ENCODE data around the gene LAGE3.

The LAGE3 gene

GRCh38 chrX:154441984-154442707, 36.9 kb downstream of the LAGE3 start:
- H3K9ac ChIP-seq (ENCODE audit: low read length) = no peak overlapping the region
- peaks cover 35% of the 10 kb centered on the region; the same call in 1 of the 2 replicates for H3K9me3 ChIP-seq (ENCODE audit: control insufficient read depth, insufficient read depth, low read depth, low read length)

GRCh38 chrX:154441564-154441963, 37.5 kb downstream of the LAGE3 start:
- Histone ChIP-seq H3K9ac (ENCODE audit: low read length) (no peak overlapping the region), H3K27ac (ENCODE audit: low read depth, low read length) (no peak overlapping the region), H3K27me3 (ENCODE audit: control insufficient read depth, insufficient read depth, low read length) (no peaks in the 10 kb centered on the region), H3K9me3 (ENCODE audit: control insufficient read depth, insufficient read depth, low read depth, low read length) (peaks cover 31% of the 10 kb centered on the region; the same call in 1 of the 2 replicates), H3K36me3 (ENCODE audit: control insufficient read depth, insufficient read depth, low read length) (peaks cover 48% of the 10 kb centered on the region), H3K4me3 (ENCODE audit: low read depth, low read length) (no peak overlapping the region), H3K4me1 (ENCODE audit: control insufficient read depth, insufficient read depth, low read length) (peaks cover 16% of the 10 kb centered on the region; the same call in 1 of the 2 replicates)

More at GRCh38 chrX:154441984-154442707, 36.9 kb downstream of the LAGE3 start:
- Histone ChIP-seq H3K4me3 (ENCODE audit: low read depth, low read length) (no peak overlapping the region), H3K27ac (ENCODE audit: low read depth, low read length) (no peak overlapping the region), H3K4me1 (ENCODE audit: control insufficient read depth, insufficient read depth, low read length) (peaks cover 16% of the 10 kb centered on the region; the same call in 1 of the 2 replicates), H3K27me3 (ENCODE audit: control insufficient read depth, insufficient read depth, low read length) (no peaks in the 10 kb centered on the region), H3K36me3 (ENCODE audit: control insufficient read depth, insufficient read depth, low read length) (peaks cover 53% of the 10 kb centered on the region)

GRCh38 chrX:154440623-154441357, 38.3 kb downstream of the LAGE3 start:
- H3K36me3 ChIP-seq (ENCODE audit: control insufficient read depth, insufficient read depth, low read length) = peaks cover 44% of the 10 kb centered on the region
- H3K4me1 ChIP-seq (ENCODE audit: control insufficient read depth, insufficient read depth, low read length) = peaks cover 20% of the 10 kb centered on the region; the same call in 1 of the 2 replicates
- H3K27me3 ChIP-seq (ENCODE audit: control insufficient read depth, insufficient read depth, low read length) = no peaks in the 10 kb centered on the region
- H3K9ac ChIP-seq (ENCODE audit: low read length) = no peak overlapping the region
- H3K4me3 ChIP-seq (ENCODE audit: low read depth, low read length) = no peak overlapping the region
- peaks cover 31% of the 10 kb centered on the region; the same call in 1 of the 2 replicates for H3K9me3 ChIP-seq (ENCODE audit: control insufficient read depth, insufficient read depth, low read depth, low read length)
- no peak overlapping the region for H3K27ac ChIP-seq (ENCODE audit: low read depth, low read length)

GRCh38 chrX:154439841-154440240, 39.2 kb downstream of the LAGE3 start:
- H3K27ac ChIP-seq (ENCODE audit: low read depth, low read length) = no peak overlapping the region
- peaks cover 28% of the 10 kb centered on the region; the same call in 1 of the 2 replicates for H3K9me3 ChIP-seq (ENCODE audit: control insufficient read depth, insufficient read depth, low read depth, low read length)
- no peaks in the 10 kb centered on the region for H3K27me3 ChIP-seq (ENCODE audit: control insufficient read depth, insufficient read depth, low read length)
- H3K4me1 ChIP-seq (ENCODE audit: control insufficient read depth, insufficient read depth, low read length) = peaks cover 20% of the 10 kb centered on the region; the same call in 1 of the 2 replicates
- H3K36me3 ChIP-seq (ENCODE audit: control insufficient read depth, insufficient read depth, low read length) = peaks cover 39% of the 10 kb centered on the region
- H3K4me3 ChIP-seq (ENCODE audit: low read depth, low read length) = no peak overlapping the region
- no peak overlapping the region for H3K9ac ChIP-seq (ENCODE audit: low read length)

- H3K9ac ChIP-seq (ENCODE audit: low read length) = peak overlapping the region; percentile 52
- H3K27me3 ChIP-seq (ENCODE audit: control insufficient read depth, insufficient read depth, low read length) = no peaks in the 10 kb centered on the region
- peak overlapping the region; percentile 75 for H3K4me3 ChIP-seq (ENCODE audit: low read depth, low read length)
- H3K27ac ChIP-seq (ENCODE audit: low read depth, low read length) = no peak overlapping the region
- peaks cover 53% of the 10 kb centered on the region for H3K36me3 ChIP-seq (ENCODE audit: control insufficient read depth, insufficient read depth, low read length)
- H3K9me3 ChIP-seq (ENCODE audit: control insufficient read depth, insufficient read depth, low read depth, low read length) = peaks cover 32% of the 10 kb centered on the region; the same call in 1 of the 2 replicates
- H3K4me1 ChIP-seq (ENCODE audit: control insufficient read depth, insufficient read depth, low read length) = peaks cover 20% of the 10 kb centered on the region; the same call in 1 of the 2 replicates
Measured at GRCh38 chrX:154437971-154438893, 40.8 kb downstream of the LAGE3 start.

- peaks cover 57% of the 10 kb centered on the region for H3K36me3 ChIP-seq (ENCODE audit: control insufficient read depth, insufficient read depth, low read length)
- H3K4me3 ChIP-seq (ENCODE audit: low read depth, low read length) = peak within 1 kb of the TSS; percentile 75
- H3K9ac ChIP-seq (ENCODE audit: low read length) = peak within 1 kb of the TSS; percentile 86
- H3K4me1 ChIP-seq (ENCODE audit: control insufficient read depth, insufficient read depth, low read length) = peaks cover 17% of the 10 kb centered on the region; the same call in 1 of the 2 replicates
- H3K9me3 ChIP-seq (ENCODE audit: control insufficient read depth, insufficient read depth, low read depth, low read length) = peaks cover 36% of the 10 kb centered on the region; the same call in 1 of the 2 replicates
- peak within 1 kb of the TSS; percentile 89; the same call in 1 of the 2 replicates for H3K27ac ChIP-seq (ENCODE audit: low read depth, low read length)
- H3K27me3 ChIP-seq (ENCODE audit: control insufficient read depth, insufficient read depth, low read length) = no peaks in the 10 kb centered on the region
Measured at GRCh38 chrX:154436983-154437752, 41.9 kb downstream of the LAGE3 start, which contains the start of gene GDI1. GDI1 (plus strand) TSS chrX:154437154; CDS start chrX:154437255, 101 bp downstream.

- peak overlapping the region; percentile 89; the same call in 1 of the 2 replicates for H3K27ac ChIP-seq (ENCODE audit: low read depth, low read length)
- no peaks in the 10 kb centered on the region for H3K27me3 ChIP-seq (ENCODE audit: control insufficient read depth, insufficient read depth, low read length)
- peaks cover 35% of the 10 kb centered on the region; the same call in 1 of the 2 replicates for H3K9me3 ChIP-seq (ENCODE audit: control insufficient read depth, insufficient read depth, low read depth, low read length)
- peaks cover 57% of the 10 kb centered on the region for H3K36me3 ChIP-seq (ENCODE audit: control insufficient read depth, insufficient read depth, low read length)
- H3K4me3 ChIP-seq (ENCODE audit: low read depth, low read length) = peak overlapping the region; percentile 75
- H3K9ac ChIP-seq (ENCODE audit: low read length) = peak overlapping the region; percentile 86
- H3K4me1 ChIP-seq (ENCODE audit: control insufficient read depth, insufficient read depth, low read length) = peaks cover 19% of the 10 kb centered on the region; the same call in 1 of the 2 replicates
Measured at GRCh38 chrX:154436374-154436982, 42.6 kb downstream of the LAGE3 start.

GRCh38 chrX:154435171-154435733, 43.8 kb downstream of the LAGE3 start:
- Histone ChIP-seq H3K4me1 (ENCODE audit: control insufficient read depth, insufficient read depth, low read length) (peaks cover 27% of the 10 kb centered on the region; the same call in 1 of the 2 replicates), H3K36me3 (ENCODE audit: control insufficient read depth, insufficient read depth, low read length) (peaks cover 45% of the 10 kb centered on the region), H3K27me3 (ENCODE audit: control insufficient read depth, insufficient read depth, low read length) (no peaks in the 10 kb centered on the region)

GRCh38 chrX:154434394-154435168, 44.5 kb downstream of the LAGE3 start:
- H3K27ac ChIP-seq (ENCODE audit: low read depth, low read length) = no peak overlapping the region
- H3K9ac ChIP-seq (ENCODE audit: low read length) = no peak overlapping the region
- H3K4me3 ChIP-seq (ENCODE audit: low read depth, low read length) = no peak overlapping the region
- no peaks in the 10 kb centered on the region for H3K27me3 ChIP-seq (ENCODE audit: control insufficient read depth, insufficient read depth, low read length)
- H3K36me3 ChIP-seq (ENCODE audit: control insufficient read depth, insufficient read depth, low read length) = peaks cover 39% of the 10 kb centered on the region
- H3K9me3 ChIP-seq (ENCODE audit: control insufficient read depth, insufficient read depth, low read depth, low read length) = peaks cover 30% of the 10 kb centered on the region; the same call in 1 of the 2 replicates
- peaks cover 27% of the 10 kb centered on the region; the same call in 1 of the 2 replicates for H3K4me1 ChIP-seq (ENCODE audit: control insufficient read depth, insufficient read depth, low read length)

More at GRCh38 chrX:154435171-154435733, 43.8 kb downstream of the LAGE3 start:
- no peak overlapping the region for H3K27ac ChIP-seq (ENCODE audit: low read depth, low read length)
- peaks cover 33% of the 10 kb centered on the region; the same call in 1 of the 2 replicates for H3K9me3 ChIP-seq (ENCODE audit: control insufficient read depth, insufficient read depth, low read depth, low read length)
- H3K9ac ChIP-seq (ENCODE audit: low read length) = no peak overlapping the region
- no peak overlapping the region for H3K4me3 ChIP-seq (ENCODE audit: low read depth, low read length)
